GM18907 (cell line): Measurements from ENCODE around the gene CREBBP.

Experiments
- ATAC-seq: cut with Tn5 transposase; IDR thresholded peaks from one replicate; pipeline ENCODE4 v1.9.1; 2021; ENCODE audit warnings: mild to moderate bottlenecking, moderate library complexity; ENCODE audit not compliant: unreplicated experiment

Gene CREBBP

DNA sequence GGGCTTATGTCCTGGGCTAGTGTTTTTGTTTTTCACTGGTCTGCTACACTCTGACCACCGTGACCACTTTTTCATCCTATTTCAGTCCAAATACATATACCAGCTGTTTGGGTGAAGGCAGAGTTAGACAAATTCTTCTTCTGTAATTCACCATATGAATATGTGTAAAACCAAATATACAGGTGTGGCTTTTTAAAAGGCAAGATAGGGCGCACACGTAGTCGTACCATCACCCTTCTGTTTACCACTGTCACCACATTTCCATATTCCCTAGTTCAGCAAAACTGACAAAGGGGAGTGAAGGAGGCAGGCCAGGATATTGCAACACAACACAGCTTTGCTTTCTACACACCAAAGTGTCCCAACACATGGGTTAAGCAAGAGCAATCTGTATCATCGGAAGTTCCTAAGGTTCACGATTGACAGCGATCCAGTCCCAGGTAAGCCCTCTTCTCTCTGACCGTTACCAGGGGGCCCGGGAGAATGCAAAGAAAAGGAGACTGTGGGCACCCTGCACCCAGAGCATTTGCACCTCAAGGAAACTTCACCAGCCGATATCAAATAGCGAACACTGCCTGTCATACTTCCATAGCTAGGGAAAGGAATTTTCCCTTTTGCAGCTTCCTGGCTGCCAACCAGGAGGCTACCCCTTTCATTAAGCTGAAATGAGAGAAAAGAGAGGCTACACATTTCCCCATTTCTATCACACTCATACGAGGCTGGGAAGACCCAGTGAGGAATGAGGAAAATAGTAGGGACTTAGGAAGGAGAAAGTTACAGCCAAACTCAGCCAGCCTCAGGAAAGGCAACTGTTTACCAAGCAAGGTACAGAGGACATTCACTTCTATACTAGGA, 23.1 kb downstream of the CREBBP start:
- ATAC-seq: peak; percentile 46

DNA sequence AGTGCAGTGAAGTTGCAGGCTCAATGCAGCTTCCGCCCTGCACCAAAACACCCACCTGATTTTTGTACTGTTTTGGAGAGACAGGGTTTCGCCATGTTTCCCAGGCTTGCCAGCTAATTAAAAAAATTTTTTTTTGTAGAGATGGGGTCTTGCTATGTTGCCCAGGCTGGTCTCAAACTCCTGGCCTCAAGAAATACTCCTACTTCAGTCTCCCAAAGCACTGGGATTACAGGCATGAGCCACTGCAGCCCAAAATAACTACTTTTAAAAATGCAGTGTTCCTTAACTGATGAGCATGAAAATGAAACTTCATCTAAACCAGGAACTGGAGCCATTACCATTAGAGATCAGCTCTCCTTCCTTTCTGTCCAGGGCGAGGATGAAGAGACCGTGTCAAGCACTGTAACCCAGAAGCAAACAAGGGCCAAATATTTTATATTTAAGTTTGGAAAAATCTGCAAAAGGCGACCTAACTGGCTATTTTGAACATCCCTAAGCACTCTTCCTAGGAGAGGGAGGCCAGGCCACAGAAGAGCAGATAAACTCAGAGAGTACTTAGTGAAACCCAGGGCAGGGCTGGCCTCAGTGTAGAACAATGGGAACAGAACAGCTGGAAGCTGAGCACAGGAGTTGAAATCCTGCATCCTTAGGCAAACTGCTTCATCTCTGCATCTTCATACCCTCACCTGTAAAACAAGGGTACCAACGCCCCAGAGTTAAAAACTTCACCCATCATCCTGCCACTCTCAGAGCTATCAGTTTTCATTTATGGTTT, 24.0 kb downstream of the CREBBP start:
- peak; percentile 4 for ATAC-seq

DNA sequence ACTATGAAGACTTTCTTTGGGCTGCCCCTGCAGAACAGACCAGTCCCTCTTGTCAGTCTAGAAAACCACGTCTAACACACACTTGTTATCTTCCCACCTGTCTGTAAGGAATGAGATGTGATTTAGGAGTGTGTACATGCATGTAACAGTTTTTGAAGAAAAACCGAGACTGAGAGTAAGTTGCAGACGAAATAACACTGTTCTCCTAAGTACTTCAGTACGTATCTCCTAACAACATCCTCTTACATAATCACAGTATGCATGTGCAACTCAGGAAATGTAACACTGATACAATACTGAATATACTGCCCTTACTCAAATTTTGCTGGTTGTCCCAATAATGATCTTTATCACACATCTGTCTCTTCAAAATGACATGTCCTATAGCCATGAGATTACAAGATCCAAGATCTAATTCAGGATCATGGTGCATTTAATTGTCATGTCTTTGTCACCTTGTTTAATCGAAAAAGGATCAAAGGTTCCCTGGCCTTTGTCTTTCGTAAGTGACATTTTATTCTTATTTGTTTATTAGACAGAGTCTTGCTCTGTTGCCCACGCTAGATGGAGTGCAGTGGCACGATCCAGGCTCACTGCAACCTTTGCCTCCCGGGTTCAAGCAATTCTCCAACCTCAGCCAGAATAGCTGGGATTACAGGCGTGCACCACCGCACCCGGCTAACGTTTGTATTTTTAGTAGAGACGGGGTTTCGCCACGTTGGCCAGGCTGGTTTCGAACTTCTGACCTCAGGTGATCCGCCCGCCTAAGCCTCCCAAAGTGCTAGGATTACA, 25.6 kb downstream of the CREBBP start:
- no peak for ATAC-seq

DNA sequence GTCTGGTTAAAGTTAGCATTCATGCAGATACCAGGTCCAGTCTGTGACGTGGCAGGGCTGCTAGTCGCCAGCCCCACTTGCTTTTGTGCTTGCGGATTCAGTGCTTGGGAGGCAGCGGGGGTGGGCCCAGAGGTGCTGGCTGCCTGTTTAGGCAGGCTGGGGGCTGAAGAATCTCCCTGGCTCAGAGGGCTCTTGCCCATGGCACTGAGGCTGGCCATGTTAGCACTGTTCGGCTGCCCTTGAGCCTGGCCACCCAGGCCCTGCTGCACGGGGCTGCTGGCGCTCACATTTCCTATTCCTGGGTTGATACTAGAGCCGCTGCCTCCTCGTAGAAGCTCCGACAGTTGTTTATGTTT, 30.0 kb downstream of the CREBBP start:
- no peak for ATAC-seq

DNA sequence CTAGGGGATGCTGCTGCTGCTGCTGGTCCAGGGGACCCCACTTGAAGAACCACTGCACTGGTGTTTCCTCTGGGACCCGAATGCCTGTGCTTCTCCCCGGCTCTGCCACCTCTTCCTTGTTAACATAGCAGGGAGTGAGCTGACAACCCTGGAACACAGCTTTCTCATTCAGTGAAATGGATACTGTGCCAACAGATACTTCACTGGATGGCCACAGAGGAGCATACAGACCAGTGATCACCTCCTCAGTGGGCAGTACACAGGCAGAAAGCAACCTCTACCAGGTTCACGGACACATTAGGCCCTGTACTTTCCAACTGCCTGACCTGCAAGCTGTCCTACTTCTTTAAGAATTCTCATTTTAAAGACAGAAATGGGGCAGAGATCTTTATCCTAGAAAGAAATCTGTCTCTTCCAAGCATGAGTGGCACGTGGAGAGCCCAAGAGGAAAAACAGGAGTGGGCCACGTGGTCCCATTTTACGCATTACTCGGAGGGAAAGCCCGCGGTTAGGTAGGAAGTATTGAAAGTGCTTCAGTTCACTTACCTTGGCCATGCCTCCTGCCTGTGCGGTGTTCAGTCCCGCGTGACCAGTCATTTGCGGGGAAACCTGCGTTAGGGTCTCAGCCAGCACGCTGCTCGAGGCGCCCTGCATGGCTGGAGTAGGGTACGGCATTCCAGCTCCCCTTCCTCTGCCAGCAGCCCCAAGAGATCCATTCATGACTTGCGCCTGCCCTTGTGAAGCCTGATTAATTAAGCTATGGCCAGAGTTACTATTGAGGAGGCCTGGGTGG, 30.6 kb downstream of the CREBBP start:
- ATAC-seq: no peak

DNA sequence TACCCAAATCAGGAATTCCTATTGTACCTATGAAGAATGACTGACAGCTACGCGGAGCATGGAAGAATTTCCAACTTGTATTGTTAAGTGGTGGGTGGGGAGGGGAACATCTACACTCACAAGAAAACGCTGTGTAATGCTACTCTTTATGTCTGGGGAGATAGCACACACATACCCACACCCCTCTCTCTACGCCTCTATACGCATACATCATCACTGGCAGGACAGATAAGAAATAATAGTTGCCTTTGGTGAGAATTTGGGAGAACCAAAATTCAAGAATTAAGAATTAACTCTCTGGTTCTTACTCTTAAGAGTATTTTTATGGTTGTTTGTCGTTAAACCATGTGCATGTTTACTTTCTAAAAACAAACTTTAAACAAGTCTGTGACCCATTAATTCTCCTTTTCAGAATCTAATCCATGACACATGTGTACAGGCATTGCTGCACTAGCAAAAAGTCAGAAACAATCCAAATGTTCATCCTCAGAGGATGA, 33.9 kb downstream of the CREBBP start:
- ATAC-seq: no peak

DNA sequence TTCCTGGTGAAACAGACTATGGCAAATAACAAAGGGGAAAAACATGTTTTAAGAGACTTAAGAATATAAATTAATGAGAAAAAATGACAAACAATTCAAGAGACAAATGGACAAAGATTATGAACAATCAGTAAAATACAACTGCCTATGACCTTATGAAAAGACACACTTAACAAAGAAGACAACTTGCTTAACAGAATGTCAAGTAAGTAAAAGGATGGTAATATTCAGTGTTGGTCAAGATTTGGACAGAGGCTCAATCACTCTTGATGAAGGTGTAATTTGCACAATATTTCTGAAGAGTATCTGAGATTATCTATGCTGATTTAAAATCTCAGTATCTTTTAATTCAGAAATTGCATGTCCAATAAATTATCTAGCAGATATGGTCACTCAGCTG, 34.4 kb downstream of the CREBBP start:
- ATAC-seq: no peak

DNA sequence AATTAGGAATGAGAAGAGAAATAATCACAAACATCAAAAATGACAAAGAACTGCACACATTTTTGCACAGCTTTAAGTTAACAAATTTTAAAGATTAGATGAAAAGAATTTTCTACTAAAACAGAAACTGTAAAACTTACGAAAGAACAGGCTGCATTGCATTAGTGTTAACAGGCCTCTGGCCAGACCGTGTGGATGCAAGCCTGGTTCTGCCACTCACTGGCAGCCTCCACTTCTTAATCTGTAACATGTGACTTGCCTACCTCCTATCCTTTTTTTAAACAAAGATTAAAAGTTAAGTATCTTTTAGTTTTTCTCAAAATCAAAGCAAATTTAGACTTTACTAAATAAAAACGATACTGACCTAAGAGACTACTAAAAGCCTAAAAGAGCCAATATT, 37.5 kb downstream of the CREBBP start:
- ATAC-seq: no peak

DNA sequence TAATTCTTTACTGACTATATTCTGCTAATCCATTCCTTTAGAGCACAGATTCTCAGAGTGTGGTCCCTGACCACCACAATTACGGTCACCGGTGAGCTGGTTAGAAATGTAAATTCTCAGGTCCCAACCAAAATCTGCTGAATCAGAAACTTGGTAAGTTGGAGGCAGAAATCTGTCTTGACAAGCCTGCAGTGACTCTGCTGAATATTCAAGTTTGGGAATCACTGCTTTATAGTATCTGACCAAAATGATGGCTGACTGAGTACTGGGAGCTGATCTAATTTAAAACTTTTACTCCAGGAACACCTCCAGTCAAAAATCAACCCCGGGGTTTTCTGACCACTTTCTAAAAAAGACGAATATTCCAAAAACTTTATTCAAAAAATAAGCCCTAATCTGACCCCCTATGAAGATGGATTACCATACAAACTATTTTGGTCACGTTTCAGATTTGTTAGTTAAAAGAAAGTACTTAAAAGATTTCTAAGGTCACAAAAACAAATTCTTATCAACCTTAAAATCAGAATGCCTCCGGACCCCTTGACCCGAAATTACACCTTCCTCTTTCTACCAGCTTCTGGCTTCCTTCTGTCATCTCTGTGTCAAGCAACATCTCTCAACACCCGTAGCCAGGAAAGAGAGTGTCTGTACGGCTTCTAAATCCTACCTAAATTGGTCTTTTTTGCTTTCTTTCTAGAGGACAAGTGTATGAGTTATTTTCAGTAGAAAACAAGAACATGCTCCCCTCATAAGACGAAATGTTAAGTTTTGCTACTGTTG, 38.6 kb downstream of the CREBBP start:
- no peak for ATAC-seq

DNA sequence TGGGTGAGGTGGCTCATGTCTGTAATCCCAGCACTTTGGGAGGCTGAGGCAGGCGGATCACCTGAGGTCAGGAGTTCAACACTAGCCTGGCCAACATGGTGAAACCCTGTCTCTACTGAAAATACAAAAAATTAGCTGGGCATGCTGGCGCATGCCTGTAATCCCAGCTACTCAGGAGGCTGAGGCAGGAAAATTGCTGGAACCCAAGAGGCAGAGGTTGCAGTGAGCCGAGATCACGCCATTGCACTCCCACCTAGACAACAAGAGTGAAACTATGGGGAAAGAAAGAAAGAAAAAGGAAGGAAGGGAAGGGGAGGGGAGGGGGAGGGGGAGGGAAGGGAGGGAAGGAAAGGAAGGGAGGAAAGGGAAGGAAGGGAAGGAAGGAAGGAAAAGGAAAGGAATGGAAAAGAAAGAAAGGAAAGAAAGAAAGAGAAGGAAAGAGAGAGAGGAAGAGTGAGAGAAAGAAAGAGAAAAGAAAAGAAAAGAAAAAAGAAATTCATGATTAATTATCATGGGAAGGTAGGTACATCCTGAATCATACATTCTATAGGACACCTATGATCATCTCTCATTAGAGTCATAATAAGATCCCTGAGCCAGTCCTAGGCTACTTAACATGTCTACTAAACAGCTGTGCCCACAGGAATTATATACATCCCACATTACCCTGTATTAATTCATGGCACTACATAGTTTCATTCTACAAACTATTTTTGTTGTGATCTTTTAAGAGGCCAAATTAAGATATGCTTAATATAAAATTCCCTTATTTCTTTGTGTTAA, 40.9 kb downstream of the CREBBP start:
- no peak for ATAC-seq

DNA sequence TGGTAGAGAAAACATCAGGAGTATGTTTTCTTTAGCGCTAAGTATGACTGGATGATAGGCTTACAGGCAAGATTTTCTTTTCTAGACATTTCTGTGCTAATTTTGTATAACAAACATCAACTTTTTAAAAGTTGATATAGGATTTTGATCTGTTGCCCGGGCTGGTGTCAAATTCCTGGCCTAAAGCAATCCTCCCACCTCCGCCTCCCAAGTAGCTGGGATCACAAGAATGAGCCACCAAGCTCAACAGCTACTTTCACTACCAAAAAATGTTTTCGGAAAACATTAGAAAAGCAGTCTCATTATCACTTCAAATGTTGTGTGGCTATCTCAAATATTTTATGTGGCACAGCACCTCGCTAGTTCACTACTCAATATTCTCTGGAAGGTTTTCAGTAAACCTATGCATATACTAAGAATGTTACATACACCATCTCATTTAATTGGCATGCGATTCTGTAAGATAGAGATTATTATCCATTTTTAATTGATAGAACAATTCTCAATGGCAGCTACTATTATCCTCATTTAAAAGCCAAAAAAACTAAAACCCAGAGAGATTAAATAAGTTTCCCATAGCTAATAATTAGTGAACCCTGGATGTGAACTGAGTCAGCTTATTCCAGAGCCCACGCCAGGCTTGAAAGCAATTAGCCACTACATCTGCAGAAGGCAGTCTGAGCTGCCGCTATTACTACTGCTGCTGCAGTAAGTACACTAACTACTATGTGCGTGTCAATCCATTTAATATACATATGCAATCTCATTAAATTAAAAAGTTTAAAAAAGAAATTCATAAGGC, 41.7 kb downstream of the CREBBP start:
- no peak for ATAC-seq

DNA sequence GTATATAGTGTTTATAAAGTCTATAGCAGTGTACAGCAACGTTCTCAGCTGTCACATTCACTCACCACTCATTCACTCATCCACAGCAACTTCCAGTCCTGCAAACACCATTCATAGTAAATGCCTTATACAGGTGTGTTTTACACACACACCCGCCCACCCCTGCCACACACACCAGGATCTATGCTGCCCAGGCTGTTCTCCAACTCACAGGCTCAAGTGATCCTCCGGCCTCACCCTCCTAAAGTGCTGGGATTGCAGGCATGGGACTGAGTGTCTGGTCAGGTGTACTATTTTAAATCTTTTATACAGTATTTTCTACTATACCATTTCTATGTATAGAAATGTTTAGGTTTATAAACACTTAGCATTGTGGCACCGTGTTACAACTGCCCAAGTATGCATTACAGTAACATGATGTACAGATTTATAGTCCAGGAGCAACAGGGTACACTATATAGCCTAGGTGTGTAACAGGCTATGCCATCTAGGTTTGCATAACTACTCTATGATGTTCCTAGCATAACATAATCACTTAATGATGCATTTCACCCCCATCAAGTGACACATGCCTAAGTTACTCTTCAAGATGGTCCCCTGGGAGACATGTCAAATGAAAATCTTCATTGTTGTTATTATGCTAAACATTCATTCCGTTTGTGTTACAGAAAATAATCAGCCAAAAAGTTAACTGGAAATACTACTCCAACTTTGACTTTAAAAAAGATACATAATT, 42.5 kb downstream of the CREBBP start:
- no peak for ATAC-seq

DNA sequence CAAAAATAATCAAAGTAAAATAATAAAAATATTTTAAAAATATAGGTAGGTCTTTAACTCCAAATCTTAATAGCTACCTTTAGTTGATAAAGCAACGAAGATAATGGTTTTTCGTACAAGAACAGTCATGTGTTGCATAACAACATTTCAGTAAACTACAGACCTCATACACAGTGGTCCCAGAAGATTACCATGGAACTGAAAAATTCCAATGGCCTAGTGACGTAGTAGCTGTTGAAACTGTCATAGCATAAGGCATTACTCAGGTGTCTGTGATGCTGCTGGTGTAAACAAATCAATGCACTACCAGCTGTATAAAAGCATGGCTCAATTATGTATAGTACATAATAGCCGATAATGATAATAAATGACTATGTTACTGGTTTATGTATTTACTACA, 43.9 kb downstream of the CREBBP start:
- ATAC-seq: no peak

DNA sequence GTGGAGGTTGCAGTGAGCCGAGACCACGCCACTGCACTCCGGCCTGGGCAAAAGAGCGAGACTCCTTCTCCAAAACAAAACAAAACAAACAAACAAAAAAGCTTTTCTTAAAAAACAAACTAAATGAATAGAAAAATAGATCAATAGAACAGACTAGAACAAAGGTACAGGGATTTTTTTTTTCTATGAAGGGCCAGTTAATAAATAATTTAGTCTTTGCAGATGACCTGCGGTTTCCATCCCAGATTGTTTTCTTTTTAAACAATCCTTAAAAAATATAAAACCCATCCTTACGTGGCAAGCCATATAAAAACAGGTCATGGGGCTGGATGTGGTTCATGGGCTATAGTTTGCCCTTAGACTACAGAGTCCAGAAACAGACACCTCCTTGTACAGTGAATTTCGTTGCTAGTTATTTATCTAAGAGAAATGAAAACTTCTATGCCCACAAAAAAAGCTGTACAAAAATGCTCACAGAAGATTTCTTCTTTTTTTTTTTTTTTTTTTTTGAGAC, 45.4 kb downstream of the CREBBP start:
- no peak for ATAC-seq

DNA sequence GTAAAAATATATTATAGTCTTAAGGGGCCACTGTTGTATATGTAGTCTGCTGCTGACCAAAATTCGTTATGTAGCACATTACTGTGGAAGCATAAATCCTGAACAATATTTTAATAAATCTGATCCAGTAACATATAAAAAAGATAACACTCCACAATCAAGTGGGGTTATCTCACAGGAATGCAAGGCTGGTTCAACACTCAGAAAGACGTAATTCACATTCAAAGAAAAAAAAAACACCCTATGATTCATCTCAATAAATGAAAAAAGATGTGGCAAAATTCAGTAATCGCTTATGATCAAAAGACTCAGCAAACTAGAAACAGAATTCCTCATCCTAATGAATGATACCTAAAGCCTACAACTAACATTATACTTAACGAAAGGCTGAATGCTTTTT, 47.8 kb downstream of the CREBBP start:
- no peak for ATAC-seq

DNA sequence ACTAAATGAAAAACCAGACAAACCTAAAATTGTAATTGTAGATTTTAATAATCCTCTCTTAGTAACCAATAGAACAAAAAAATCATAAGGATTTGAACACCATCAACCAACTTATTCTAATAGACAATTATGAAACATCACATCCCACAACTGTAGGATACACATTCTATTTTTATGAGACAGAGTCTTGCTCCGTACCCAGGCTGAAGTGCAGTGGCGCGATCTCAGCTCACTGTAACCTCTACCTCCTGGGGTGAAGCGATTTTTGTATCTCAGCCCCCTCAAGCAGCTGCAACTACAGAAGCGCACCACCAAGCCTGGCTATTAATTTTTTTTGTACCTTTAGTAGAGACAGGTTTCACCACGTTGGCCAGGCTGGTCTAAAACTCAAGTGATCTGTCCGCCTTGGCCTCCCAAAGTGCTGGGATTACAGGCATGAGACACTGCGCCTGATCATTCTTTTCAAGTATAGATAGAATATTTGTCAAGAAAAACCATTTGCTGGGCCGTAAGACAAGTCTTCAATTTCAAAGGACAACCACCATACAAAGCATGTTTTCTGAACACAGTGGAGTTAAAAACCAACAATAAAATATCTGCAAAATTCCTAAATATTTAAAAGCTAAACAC, 49.8 kb downstream of the CREBBP start:
- ATAC-seq: no peak
